Neural crest cell (in vitro differentiated cells): ENCODE data around the gene TTLL9. TPM values are rescaled to one million over a fixed set of nuclear protein-coding genes. Genes with fewer than 3 reads are reported as not detected.

ENCODE experiments used
- DNase-seq: peaks from one replicate; pipeline ENCODE4 v3.0.0; 2021; ENCODE audit warnings: low read depth, mixed read lengths, low spot score
- H3K27ac Mint-ChIP-seq: one replicate; pipeline ENCODE4 v1.8.0; 2021; ENCODE audit warnings: mild to moderate bottlenecking, mixed read lengths; ENCODE audit not compliant: unreplicated experiment
- H3K27me3 Mint-ChIP-seq: 2 replicates; pipeline ENCODE4 v1.8.0; 2021; ENCODE audit warnings: low read depth, mild to moderate bottlenecking, mixed read lengths
- H3K36me3 Mint-ChIP-seq: 2 replicates; pipeline ENCODE4 v1.8.0; 2021; ENCODE audit warnings: low read depth, mild to moderate bottlenecking, mixed read lengths
- H3K4me1 Mint-ChIP-seq: 2 replicates; pipeline ENCODE4 v1.8.0; 2021; ENCODE audit warnings: mixed read lengths
- H3K4me3 Mint-ChIP-seq: one replicate; pipeline ENCODE4 v1.8.0; 2021; ENCODE audit warnings: mild to moderate bottlenecking, mixed read lengths
- H3K9me3 Mint-ChIP-seq: 2 replicates; pipeline ENCODE4 v1.8.0; 2021; ENCODE audit warnings: mixed read lengths
- total RNA-seq: library from RNA; stranded (reverse); gene quantifications from 2 replicates; pipeline ENCODE4 v1.2.1, GENCODE V29; 2021
- TF ChIP-seq, protein P1 (sequence below): fragments of 200-600 bp; sonication (generic); conservative IDR thresholded peaks from 2 replicates; pipeline ENCODE4 v1.5.0; 2021; ENCODE audit warnings: antibody characterized with exemption, mild to moderate bottlenecking

TTLL9 gene
- total RNA-seq, 1 donor from 2014 or later: 3.3 TPM

DNA sequence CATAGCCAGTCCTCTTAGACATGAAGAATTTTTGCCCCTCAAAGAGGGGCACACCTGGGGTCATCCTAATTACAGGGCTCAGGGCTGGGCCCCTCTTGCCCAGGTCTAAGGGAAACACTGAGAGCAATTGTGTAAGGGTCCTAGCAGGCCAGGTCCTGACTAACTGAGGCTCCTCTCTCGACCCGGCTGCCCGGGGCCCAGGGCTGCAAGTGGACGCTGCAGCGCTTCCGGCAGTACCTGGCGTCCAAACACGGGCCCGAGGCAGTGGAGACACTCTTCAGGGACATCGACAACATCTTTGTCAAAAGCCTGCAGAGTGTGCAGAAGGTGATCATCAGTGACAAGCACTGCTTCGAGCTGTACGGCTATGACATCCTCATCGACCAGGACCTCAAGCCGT is 64.1 kb downstream of the TTLL9 start:
- no peak for DNase-seq
- Mint-ChIP-seq H3K4me1 (no peaks in the 10 kb centered on the region), H3K9me3 (no peaks in the 10 kb centered on the region), H3K27me3 (peaks cover 14% of the 10 kb centered on the region), H3K4me3 (no peak overlapping the region), H3K36me3 (no peaks in the 10 kb centered on the region), H3K27ac (no peak overlapping the region)
- TF ChIP-seq, protein P1, sequence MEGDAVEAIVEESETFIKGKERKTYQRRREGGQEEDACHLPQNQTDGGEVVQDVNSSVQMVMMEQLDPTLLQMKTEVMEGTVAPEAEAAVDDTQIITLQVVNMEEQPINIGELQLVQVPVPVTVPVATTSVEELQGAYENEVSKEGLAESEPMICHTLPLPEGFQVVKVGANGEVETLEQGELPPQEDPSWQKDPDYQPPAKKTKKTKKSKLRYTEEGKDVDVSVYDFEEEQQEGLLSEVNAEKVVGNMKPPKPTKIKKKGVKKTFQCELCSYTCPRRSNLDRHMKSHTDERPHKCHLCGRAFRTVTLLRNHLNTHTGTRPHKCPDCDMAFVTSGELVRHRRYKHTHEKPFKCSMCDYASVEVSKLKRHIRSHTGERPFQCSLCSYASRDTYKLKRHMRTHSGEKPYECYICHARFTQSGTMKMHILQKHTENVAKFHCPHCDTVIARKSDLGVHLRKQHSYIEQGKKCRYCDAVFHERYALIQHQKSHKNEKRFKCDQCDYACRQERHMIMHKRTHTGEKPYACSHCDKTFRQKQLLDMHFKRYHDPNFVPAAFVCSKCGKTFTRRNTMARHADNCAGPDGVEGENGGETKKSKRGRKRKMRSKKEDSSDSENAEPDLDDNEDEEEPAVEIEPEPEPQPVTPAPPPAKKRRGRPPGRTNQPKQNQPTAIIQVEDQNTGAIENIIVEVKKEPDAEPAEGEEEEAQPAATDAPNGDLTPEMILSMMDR: no peak

DNA sequence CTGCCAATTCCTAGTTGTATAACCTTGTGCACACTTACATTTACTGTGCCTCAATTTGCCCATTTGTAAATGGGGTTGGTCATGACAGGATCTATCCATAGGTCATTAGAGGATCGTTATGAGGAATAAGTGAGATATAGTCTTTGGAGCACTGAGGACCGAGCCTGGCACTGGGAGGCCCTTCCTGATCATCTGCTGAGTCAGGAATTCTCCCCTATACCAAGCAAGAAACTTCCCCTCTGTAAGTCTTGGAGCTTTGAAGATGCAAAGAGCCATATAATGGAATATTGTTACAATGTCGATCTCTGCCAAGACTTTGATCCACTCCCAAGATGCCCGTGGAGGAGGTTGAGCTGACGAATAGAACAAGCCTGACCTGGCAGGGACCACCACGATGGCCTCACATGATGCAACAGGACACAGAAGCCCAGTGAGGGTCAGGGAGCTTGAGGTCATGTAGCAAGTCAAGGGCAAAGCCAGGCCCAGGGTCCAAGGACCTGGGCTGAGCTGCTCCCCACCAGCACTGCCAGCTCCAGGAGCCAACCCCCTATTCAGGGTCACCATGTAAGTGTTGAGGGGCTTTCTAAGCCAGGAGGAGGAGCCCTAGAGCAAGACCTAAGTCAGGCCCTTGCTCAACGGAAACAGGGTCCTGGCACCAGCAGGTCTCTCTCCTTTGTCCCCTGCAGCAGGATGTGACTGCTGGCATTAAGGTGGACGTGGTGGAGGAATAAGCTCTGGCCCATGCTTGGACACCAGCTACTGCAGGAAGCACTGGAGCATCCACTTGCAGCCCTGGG is 64.7 kb downstream of the TTLL9 start:
- no peaks in the 10 kb centered on the region for H3K4me1 Mint-ChIP-seq
- TF ChIP-seq, protein P1: no peak
- H3K9me3 Mint-ChIP-seq: no peaks in the 10 kb centered on the region
- no peak for DNase-seq
- H3K36me3 Mint-ChIP-seq: no peaks in the 10 kb centered on the region
- H3K27me3 Mint-ChIP-seq: peaks cover 11% of the 10 kb centered on the region
- no peak overlapping the region for H3K4me3 Mint-ChIP-seq
- no peak overlapping the region for H3K27ac Mint-ChIP-seq

DNA sequence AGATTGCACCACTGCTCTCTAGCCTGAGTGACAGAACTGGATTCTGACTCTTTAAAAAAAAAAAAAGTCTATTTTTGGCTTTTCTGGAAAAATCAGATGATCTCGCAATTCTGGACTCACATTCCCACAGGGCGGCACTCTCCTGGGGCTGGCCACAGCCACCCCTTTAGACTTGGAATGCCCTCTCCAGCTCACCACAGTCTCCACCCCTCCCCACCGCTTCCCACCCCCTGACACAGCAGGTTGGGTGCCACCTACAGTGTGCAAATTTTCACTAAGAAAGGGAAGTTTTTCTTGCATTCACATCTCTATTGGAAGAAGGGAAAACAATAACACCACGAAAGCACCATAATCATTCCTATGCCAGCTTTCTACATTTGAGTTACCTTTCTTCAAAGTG is 66.0 kb downstream of the TTLL9 start:
- TF ChIP-seq, protein P1: no peak
- no peak overlapping the region for H3K27ac Mint-ChIP-seq

DNA sequence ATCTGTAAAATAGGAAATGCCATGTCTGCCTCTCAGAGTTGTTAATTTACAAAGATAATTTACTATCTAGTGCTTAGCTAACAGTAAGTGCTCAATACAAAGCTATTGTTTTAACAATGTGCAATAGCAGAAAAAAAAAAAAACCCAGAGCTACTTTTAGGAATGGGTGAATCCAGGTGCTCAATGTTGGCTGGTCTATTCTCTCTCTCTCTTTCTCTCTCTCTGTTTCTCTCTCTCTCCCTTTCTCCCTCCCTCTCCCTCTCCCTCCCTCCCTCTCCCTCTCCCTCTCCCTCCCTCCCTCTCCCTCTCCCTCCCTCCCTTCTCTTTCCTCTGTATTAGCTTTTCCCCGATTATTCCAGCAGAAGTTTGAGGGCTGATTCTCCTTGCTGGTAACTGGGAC is 67.4 kb downstream of the TTLL9 start:
- Mint-ChIP-seq H3K4me1 (no peaks in the 10 kb centered on the region), H3K9me3 (no peaks in the 10 kb centered on the region), H3K36me3 (no peaks in the 10 kb centered on the region), H3K27me3 (no peaks in the 10 kb centered on the region), H3K27ac (no peak overlapping the region), H3K4me3 (no peak overlapping the region)
- TF ChIP-seq, protein P1: no peak
- no peak for DNase-seq

More for the DNA sequence above, 66.0 kb downstream of the TTLL9 start:
- Mint-ChIP-seq H3K36me3 (no peaks in the 10 kb centered on the region), H3K4me3 (no peak overlapping the region), H3K4me1 (no peaks in the 10 kb centered on the region), H3K9me3 (no peaks in the 10 kb centered on the region), H3K27me3 (peaks cover 1% of the 10 kb centered on the region)
- DNase-seq: no peak

DNA sequence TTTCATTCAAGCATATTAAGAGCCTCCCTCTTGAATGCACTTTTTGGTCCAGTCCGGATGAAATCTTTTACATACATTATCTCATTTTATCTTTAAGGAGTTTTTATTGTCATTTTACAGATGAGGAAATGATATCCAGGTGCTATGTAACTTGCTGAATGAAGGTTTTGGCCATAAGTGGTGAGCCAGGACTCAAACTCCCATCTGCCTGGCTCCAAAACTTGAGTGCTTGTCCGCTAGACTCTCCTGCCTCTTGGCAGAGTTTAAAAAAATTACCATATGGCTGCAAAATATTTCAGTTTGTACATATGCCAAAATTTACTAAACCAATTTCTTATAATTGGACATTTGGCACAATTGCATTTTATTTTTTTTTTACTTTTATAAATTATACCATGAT is 69.2 kb downstream of the TTLL9 start:
- no peaks in the 10 kb centered on the region for H3K36me3 Mint-ChIP-seq
- H3K27ac Mint-ChIP-seq: no peak overlapping the region
- no peak for DNase-seq
- TF ChIP-seq, protein P1: no peak
- no peaks in the 10 kb centered on the region for H3K4me1 Mint-ChIP-seq
- H3K9me3 Mint-ChIP-seq: no peaks in the 10 kb centered on the region
- no peaks in the 10 kb centered on the region for H3K27me3 Mint-ChIP-seq
- no peak overlapping the region for H3K4me3 Mint-ChIP-seq
